Fibroblast of upper back skin (primary cell): ENCODE measurements around the gene DUSP10.

ENCODE experiments used
- DNase-seq: peaks from one replicate; pipeline ENCODE4 v3.0.0-alpha.2; 2013

Gene DUSP10

GRCh38 chr1:221690858-221691257 lies 51.0 kb downstream of the DUSP10 start:
- DNase-seq: no peak

GRCh38 chr1:221689138-221689537 lies 52.8 kb downstream of the DUSP10 start:
- peak; percentile 35 for DNase-seq

- no peak for DNase-seq
Observed at GRCh38 chr1:221688488-221688843, 53.4 kb downstream of the DUSP10 start.

GRCh38 chr1:221687836-221688487 lies 53.9 kb downstream of the DUSP10 start:
- no peak for DNase-seq

GRCh38 chr1:221683681-221684080 lies 58.2 kb downstream of the DUSP10 start:
- no peak for DNase-seq

- no peak for DNase-seq
Observed at GRCh38 chr1:221680085-221680484, 61.8 kb downstream of the DUSP10 start.

- no peak for DNase-seq
Observed at GRCh38 chr1:221678014-221678413, 63.9 kb downstream of the DUSP10 start.

- no peak for DNase-seq
Observed at GRCh38 chr1:221675880-221676800, 65.7 kb downstream of the DUSP10 start.

GRCh38 chr1:221672965-221673364 lies 68.9 kb downstream of the DUSP10 start:
- DNase-seq: no peak

GRCh38 chr1:221672239-221672645 lies 69.6 kb downstream of the DUSP10 start:
- DNase-seq: peak; percentile 73

GRCh38 chr1:221670081-221670480 lies 71.8 kb downstream of the DUSP10 start:
- DNase-seq: peak; percentile 86

GRCh38 chr1:221669441-221669840 lies 72.4 kb downstream of the DUSP10 start:
- no peak for DNase-seq

- peak; percentile 58 for DNase-seq
Observed at GRCh38 chr1:221667504-221667903, 74.4 kb downstream of the DUSP10 start.

GRCh38 chr1:221664253-221664652 lies 77.6 kb downstream of the DUSP10 start:
- DNase-seq: no peak

- no peak for DNase-seq
Observed at GRCh38 chr1:221663321-221663720, 78.6 kb downstream of the DUSP10 start.

GRCh38 chr1:221655766-221656305 lies 86.1 kb downstream of the DUSP10 start:
- DNase-seq: no peak
